ENCODE data around the gene ZEB2.

ZEB2 gene

DNA sequence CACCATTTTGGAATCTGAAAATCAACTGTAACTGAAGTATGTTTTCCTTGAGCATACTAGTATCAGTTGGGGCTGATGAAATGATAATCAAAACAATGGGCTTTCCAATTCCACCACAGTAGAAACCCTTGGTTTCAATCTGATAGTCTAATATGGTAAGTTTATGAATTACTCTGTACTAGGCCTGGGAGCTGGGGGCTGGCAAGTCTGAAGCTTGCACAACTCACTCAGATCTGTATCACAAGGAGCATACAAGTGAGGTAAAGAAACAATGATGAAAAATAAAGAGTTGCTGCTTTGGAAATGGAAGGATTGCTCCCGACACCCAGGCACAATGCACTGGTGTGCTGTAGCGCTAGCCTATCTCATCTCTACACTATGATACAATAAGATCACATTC, 19.4 kb downstream of the ZEB2 start:
- H3K4me3 Mint-ChIP-seq, result no peak overlapping the region
- H3K36me3 Mint-ChIP-seq (ENCODE audit: low read depth), result peaks cover 3% of the 10 kb centered on the region
- peaks cover 20% of the 10 kb centered on the region for H3K4me1 Mint-ChIP-seq (ENCODE audit: low read depth)
- DNase-seq, result no peak
- H3K27ac Mint-ChIP-seq, result no peak overlapping the region
- H3K9me3 Mint-ChIP-seq, result no peaks in the 10 kb centered on the region
- H3K27me3 Mint-ChIP-seq, result peaks cover 22% of the 10 kb centered on the region

GRCh38 chr2:144498277-144498676, 21.6 kb downstream of the ZEB2 start:
- no peak overlapping the region for H3K4me3 Mint-ChIP-seq
- no peak for DNase-seq
- no peak overlapping the region for H3K27ac Mint-ChIP-seq
- no peaks in the 10 kb centered on the region for H3K9me3 Mint-ChIP-seq
- peaks cover 4% of the 10 kb centered on the region for H3K27me3 Mint-ChIP-seq
- H3K36me3 Mint-ChIP-seq (ENCODE audit: low read depth), result peaks cover 3% of the 10 kb centered on the region
- peaks cover 14% of the 10 kb centered on the region for H3K4me1 Mint-ChIP-seq (ENCODE audit: low read depth)

DNA sequence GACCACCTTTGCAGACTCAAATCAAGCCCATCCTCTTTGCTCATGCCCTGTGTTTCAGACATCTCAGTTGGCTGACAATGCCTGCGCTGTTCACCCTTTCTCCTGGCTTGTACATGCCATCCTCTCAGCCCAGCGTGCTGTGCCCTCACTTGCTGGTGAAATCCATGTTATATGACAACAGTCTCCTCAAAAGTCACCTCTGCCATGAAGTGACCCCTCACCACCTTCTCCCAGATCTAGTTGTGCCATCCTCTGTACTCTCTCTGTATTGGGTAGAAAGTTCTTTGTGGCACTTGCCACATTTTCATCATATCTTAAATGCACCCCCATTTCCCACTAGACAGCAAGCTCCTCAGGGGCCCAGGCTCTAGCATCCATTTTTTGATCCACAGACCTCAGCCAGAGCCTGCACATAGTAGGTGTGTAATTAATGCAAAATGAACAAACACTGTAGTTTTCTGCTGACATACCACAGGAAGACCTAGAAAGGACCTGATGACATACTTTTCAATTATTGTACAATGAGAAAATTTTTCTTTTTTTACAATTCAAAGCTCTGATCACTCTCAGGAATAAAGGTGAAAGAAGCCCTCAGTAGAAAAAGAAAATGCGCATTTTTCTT, 22.8 kb downstream of the ZEB2 start:
- Mint-ChIP-seq H3K4me3 (no peak overlapping the region), H3K9me3 (no peaks in the 10 kb centered on the region), H3K27ac (no peak overlapping the region), H3K36me3 (ENCODE audit: low read depth) (peaks cover 3% of the 10 kb centered on the region), H3K4me1 (ENCODE audit: low read depth) (peaks cover 26% of the 10 kb centered on the region), H3K27me3 (peaks cover 3% of the 10 kb centered on the region)
- DNase-seq, result no peak

DNA sequence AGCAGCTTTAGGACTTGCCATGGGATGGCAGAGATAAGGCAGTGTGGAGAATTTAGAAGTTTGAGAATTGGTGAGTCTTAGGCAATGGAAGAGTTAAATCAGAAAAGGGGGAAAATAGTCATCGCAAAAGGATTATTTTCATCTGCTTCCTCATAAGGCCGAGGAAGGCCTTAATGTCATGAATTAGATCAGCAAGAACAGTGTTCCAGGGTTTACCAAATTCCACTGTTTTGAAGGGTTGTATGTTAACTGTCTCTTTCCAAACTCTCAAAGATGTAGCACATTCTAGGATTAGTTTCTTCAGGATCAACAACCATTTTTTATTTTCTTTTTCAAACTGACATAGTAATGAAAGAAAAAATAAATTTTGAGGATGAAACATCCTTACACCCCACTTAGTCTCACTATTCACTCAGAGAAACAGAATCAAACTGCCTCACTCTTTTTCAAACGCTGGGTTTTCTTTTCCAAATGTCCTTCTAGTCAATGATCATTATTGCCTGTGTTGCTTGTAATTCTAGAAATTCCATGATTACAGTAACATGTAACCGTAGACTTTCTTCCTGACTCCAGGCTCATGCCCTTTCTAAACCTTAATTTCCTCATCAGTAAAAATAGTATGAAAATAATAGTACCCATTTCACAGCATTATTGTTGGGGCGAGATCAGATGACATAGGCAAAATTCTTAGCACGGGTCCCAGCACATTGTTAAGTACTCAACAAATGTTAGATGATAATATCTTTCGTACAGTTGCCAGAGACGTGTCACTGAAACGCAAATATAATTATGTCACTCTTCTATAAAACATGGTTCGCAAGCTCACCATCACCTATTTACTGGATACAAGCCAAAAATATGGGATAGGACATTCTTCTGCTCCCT, 23.6 kb downstream of the ZEB2 start:
- peaks cover 34% of the 10 kb centered on the region for H3K4me1 Mint-ChIP-seq (ENCODE audit: low read depth)
- no peaks in the 10 kb centered on the region for H3K9me3 Mint-ChIP-seq
- no peak overlapping the region for H3K4me3 Mint-ChIP-seq
- no peak for DNase-seq
- H3K27ac Mint-ChIP-seq, result no peak overlapping the region
- peaks cover 7% of the 10 kb centered on the region for H3K36me3 Mint-ChIP-seq (ENCODE audit: low read depth)
- H3K27me3 Mint-ChIP-seq, result peaks cover 3% of the 10 kb centered on the region

DNA sequence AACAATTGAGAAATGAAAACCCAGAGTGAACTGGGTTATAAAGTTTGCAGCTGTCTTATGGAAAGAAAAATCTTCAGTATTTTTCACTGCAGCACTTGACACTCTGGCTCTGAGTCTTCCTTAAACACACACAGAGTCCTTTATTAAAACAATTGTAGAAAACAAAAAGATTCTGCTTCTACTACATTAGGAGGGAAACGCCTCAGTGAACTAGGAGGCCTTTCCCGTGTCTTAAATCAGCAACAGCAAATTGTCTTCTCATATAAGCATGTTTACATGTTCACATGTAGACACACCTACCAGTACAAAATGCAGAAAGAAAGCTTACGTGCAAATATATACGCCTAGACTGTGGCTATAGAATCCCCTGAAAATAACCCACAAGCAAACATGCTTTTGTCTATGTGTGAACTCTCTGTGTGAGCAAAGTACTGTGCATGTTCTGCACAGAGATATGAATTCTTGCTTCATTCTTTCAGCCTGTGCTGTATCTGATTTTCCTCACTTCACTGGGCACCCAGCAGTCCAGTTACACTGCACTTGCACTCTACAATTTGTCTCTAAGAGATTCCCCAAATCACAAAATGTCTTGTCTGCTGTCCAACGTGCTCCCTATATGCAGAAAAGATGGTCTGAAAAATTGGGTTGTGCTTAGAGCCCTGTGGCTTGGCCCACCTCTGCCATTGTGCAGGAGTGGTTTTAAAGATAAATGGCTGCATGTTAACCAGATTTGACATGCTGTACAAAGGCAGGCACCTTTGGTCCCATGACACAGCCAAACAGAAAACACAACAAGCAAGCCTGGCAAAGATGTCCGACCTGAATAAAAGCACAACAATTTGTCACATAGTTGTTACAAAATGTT, 24.5 kb downstream of the ZEB2 start:
- no peaks in the 10 kb centered on the region for H3K27me3 Mint-ChIP-seq
- H3K4me3 Mint-ChIP-seq, result no peak overlapping the region
- peaks cover 33% of the 10 kb centered on the region for H3K4me1 Mint-ChIP-seq (ENCODE audit: low read depth)
- H3K36me3 Mint-ChIP-seq (ENCODE audit: low read depth), result peaks cover 15% of the 10 kb centered on the region
- no peaks in the 10 kb centered on the region for H3K9me3 Mint-ChIP-seq
- no peak overlapping the region for H3K27ac Mint-ChIP-seq
- DNase-seq, result no peak

DNA sequence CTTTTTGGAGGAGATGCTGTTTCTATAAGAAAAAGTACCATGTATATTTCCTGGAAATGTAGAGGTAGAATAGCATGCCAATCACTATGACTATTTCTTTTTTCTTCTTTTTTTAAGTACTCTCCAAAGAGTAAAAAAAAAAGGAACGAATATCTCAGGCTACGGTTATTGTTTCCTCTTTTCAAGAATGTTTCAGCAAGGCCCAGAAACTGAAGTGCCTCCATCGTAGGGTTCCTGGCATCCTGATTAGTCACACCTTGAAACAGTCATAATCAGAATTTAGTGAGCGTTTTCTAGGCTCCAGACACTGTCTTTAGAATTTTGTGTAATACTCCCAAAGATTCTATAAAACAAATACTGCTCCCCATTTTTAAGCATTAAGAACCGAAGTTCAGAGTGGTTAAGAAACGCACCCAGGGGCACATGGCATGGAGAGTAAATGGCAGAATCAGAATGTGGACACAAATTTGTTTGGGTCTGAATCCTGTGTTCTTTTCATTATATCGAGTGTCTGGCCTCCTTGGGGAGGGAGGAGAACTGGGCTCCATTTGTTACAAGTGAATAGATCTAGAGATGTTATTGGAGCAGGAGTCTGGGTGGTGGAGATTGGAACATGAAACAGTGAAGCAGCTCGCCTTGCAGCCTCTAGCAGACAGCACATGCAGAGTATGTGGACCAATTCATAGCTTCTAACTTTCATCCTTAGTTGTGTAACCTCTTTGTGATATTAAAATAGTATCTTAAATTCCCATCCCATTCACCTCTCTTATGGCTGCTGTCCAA, 26.7 kb downstream of the ZEB2 start:
- Mint-ChIP-seq H3K9me3 (no peaks in the 10 kb centered on the region), H3K4me3 (no peak overlapping the region), H3K36me3 (ENCODE audit: low read depth) (peaks cover 14% of the 10 kb centered on the region), H3K27me3 (no peaks in the 10 kb centered on the region), H3K4me1 (ENCODE audit: low read depth) (peaks cover 44% of the 10 kb centered on the region), H3K27ac (peak overlapping the region; percentile 80)
- DNase-seq, result no peak

DNA sequence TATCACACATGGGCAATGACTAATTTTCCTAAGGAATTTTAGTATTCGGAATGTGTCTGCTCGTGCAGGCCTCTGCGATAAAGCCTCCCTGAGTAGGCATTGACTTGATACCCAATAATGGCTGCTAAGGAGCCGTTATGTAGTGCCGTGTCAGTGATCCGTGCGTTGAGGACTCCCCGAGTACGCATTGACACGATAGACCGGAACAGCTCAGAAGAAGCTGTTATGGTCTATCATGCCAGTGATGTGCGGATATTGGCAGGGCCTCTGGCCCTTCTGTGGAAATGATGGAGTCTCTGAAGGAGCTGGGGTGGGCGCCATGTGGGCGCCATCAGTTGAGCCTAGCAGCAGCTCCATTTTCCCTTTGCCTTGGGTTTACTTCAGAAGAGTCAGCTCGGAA, 29.1 kb downstream of the ZEB2 start:
- peak overlapping the region; percentile 28 for H3K27ac Mint-ChIP-seq
- peaks cover 46% of the 10 kb centered on the region for H3K4me1 Mint-ChIP-seq (ENCODE audit: low read depth)
- no peaks in the 10 kb centered on the region for H3K27me3 Mint-ChIP-seq
- DNase-seq, result no peak
- H3K36me3 Mint-ChIP-seq (ENCODE audit: low read depth), result peaks cover 13% of the 10 kb centered on the region
- no peak overlapping the region for H3K4me3 Mint-ChIP-seq
- no peaks in the 10 kb centered on the region for H3K9me3 Mint-ChIP-seq

DNA sequence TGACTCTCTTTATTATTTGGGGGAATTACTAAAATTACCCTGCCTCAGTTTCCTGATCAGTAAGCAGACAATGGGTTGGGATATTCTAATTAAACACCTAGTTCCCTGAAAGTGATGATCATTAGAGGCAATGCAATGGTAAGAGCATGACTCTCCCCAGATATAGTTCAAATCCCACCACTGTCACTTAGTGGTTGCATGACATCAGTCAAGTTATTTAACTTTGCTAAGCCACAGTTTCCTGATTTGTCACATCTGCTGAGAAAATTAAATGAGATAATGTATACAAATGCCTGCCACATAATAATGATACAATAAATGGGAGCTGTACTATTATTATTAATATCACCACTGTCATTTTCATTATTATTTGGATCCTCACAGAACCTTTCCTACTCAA, 29.9 kb downstream of the ZEB2 start:
- H3K27ac Mint-ChIP-seq, result peak overlapping the region; percentile 28
- DNase-seq, result no peak
- H3K9me3 Mint-ChIP-seq, result no peaks in the 10 kb centered on the region
- no peaks in the 10 kb centered on the region for H3K27me3 Mint-ChIP-seq
- H3K4me1 Mint-ChIP-seq (ENCODE audit: low read depth), result peaks cover 46% of the 10 kb centered on the region
- no peak overlapping the region for H3K4me3 Mint-ChIP-seq
- H3K36me3 Mint-ChIP-seq (ENCODE audit: low read depth), result peaks cover 13% of the 10 kb centered on the region

GRCh38 chr2:144489315-144489916, 30.5 kb downstream of the ZEB2 start:
- Mint-ChIP-seq H3K36me3 (ENCODE audit: low read depth) (peaks cover 13% of the 10 kb centered on the region), H3K27ac (no peak overlapping the region), H3K27me3 (no peaks in the 10 kb centered on the region), H3K4me3 (no peak overlapping the region), H3K9me3 (no peaks in the 10 kb centered on the region), H3K4me1 (ENCODE audit: low read depth) (peaks cover 45% of the 10 kb centered on the region)
- no peak for DNase-seq

DNA sequence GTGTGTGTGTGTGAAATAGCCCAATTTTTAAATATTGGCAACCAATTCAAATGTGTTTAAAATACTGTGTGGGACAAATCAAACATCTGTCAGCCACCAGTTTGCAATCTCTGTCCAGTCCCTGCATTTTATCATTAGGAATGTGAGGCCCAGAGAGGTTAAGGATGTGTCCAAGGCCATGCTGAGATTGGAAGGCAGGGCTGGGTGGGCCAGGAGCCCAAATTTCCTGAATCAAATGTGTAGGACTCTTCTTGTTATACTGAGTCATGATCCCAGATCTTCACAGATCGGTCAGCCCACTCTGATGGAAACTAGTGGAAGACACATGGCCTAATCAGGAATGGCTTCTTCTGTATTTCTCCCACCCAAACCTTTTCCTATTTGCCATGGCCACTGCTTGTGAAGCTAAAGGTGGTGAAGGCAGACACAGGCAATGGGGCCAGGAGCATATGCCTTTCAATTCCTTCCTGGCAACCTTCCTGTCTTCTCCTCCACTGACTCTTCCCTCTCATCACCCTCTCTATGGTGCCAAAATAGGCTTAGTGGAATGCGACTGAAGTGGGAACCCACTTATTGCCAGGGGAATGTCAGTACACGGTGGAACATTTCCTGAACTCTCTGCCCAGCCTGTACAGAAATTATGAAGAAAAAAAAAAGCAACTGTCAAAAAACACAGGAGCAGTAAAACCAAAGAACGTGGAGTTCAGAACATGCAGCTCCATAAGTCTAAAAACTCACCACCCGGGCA, 35.5 kb downstream of the ZEB2 start:
- H3K27me3 Mint-ChIP-seq, result no peaks in the 10 kb centered on the region
- H3K4me3 Mint-ChIP-seq, result no peak overlapping the region
- no peak for DNase-seq
- H3K36me3 Mint-ChIP-seq (ENCODE audit: low read depth), result no peaks in the 10 kb centered on the region
- peaks cover 19% of the 10 kb centered on the region for H3K4me1 Mint-ChIP-seq (ENCODE audit: low read depth)
- no peak overlapping the region for H3K27ac Mint-ChIP-seq
- no peaks in the 10 kb centered on the region for H3K9me3 Mint-ChIP-seq

GRCh38 chr2:144481666-144482065, 38.3 kb downstream of the ZEB2 start:
- no peak overlapping the region for H3K27ac Mint-ChIP-seq
- no peaks in the 10 kb centered on the region for H3K9me3 Mint-ChIP-seq
- H3K36me3 Mint-ChIP-seq (ENCODE audit: low read depth), result peaks cover 3% of the 10 kb centered on the region
- no peak overlapping the region for H3K4me3 Mint-ChIP-seq
- H3K4me1 Mint-ChIP-seq (ENCODE audit: low read depth), result peaks cover 14% of the 10 kb centered on the region
- DNase-seq, result no peak
- no peaks in the 10 kb centered on the region for H3K27me3 Mint-ChIP-seq

- Mint-ChIP-seq H3K27me3 (no peaks in the 10 kb centered on the region), H3K4me3 (no peak overlapping the region), H3K9me3 (no peaks in the 10 kb centered on the region), H3K27ac (peak overlapping the region; percentile 0), H3K4me1 (ENCODE audit: low read depth) (peaks cover 14% of the 10 kb centered on the region), H3K36me3 (ENCODE audit: low read depth) (peaks cover 3% of the 10 kb centered on the region)
- no peak for DNase-seq
Measured at GRCh38 chr2:144481109-144481508, 38.8 kb downstream of the ZEB2 start.

- peaks cover 17% of the 10 kb centered on the region for H3K4me1 Mint-ChIP-seq (ENCODE audit: low read depth)
- no peaks in the 10 kb centered on the region for H3K9me3 Mint-ChIP-seq
- no peaks in the 10 kb centered on the region for H3K27me3 Mint-ChIP-seq
- H3K36me3 Mint-ChIP-seq (ENCODE audit: low read depth), result peaks cover 3% of the 10 kb centered on the region
- H3K4me3 Mint-ChIP-seq, result no peak overlapping the region
- H3K27ac Mint-ChIP-seq, result no peak overlapping the region
- DNase-seq, result no peak
Measured at GRCh38 chr2:144480285-144480684, 39.6 kb downstream of the ZEB2 start.

Data from activated T-cell treated with anti-CD3 and anti-CD28 coated beads, Interleukin-2, amount 50 U/mL, for 24 hours (primary cell).